Endometrial microvascular endothelial cells (primary cell): ENCODE measurements around the gene ETV6. TPM values are rescaled to one million over a fixed set of nuclear protein-coding genes. Genes with fewer than 3 reads are reported as not detected.

ENCODE experiments used
- in situ Hi-C: cut with HindIII; loops from 2 replicates; pipeline ENCODE4 v1.10.0; 2017; ENCODE audit warnings: low sequenced_read_pairs, low pct_unique_long_range_greater_than_20kb; ENCODE audit errors: inconsistent ontology term
- total RNA-seq: library from RNA; depleted of rRNA; stranded (reverse); fragments of >200 nt; gene quantifications from one replicate; pipeline ENCODE4 v1.2.3, GENCODE V29; 2015; ENCODE audit errors: inconsistent ontology term

The ETV6 gene
- total RNA-seq, 1 donor from 2014 or later = 12.6 TPM

GRCh38 chr12:11824069-11824468 is 174.6 kb downstream of the ETV6 start:
- in situ Hi-C loops = no loop called here

GRCh38 chr12:11824736-11825135 is 175.3 kb downstream of the ETV6 start:
- in situ Hi-C loops = no loop called here

- in situ Hi-C loops = no loop called here
Observed at GRCh38 chr12:11825278-11825677, 175.8 kb downstream of the ETV6 start.

GRCh38 chr12:11826574-11826973 is 177.1 kb downstream of the ETV6 start:
- in situ Hi-C loops = no loop called here

GRCh38 chr12:11827091-11828061 is 177.9 kb downstream of the ETV6 start:
- in situ Hi-C loops = no loop called here

- in situ Hi-C loops = no loop called here
Observed at GRCh38 chr12:11829764-11830194, 180.3 kb downstream of the ETV6 start.

- in situ Hi-C loops = no loop called here
Observed at GRCh38 chr12:11830307-11830801, 180.9 kb downstream of the ETV6 start.

GRCh38 chr12:11832093-11832492 is 182.6 kb downstream of the ETV6 start:
- in situ Hi-C loops = no loop called here

- in situ Hi-C loops = no loop called here
Observed at GRCh38 chr12:11833174-11833895, 183.9 kb downstream of the ETV6 start.

- in situ Hi-C loops = no loop called here
Observed at GRCh38 chr12:11834104-11834812, 184.8 kb downstream of the ETV6 start.

- in situ Hi-C loops = no loop called here
Observed at GRCh38 chr12:11834931-11835330, 185.5 kb downstream of the ETV6 start.

- in situ Hi-C loops = no loop called here
Observed at GRCh38 chr12:11836282-11837151, 187.0 kb downstream of the ETV6 start.

- in situ Hi-C loops = no loop called here
Observed at GRCh38 chr12:11837216-11837934, 187.9 kb downstream of the ETV6 start.

- in situ Hi-C loops = no loop called here
Observed at GRCh38 chr12:11838403-11838802, 188.9 kb downstream of the ETV6 start.

- in situ Hi-C loops = no loop called here
Observed at GRCh38 chr12:11839091-11839641, 189.7 kb downstream of the ETV6 start.

GRCh38 chr12:11840366-11840765 is 190.9 kb downstream of the ETV6 start:
- in situ Hi-C loops = no loop called here

GRCh38 chr12:11846488-11846887 is 197.0 kb downstream of the ETV6 start:
- in situ Hi-C loops = no loop called here
